Stimulated activated CD8-positive, alpha-beta memory T cell treated with anti-CD3 and anti-CD28 coated beads, Interleukin-2, amount 100 ng/mL, for 1 hour (primary cell): ENCODE measurements around the gene LMO4.

Experiments used
- DNase-seq, 2 donors: peaks; one replicate each; pipeline ENCODE4 v3.0.0-alpha.2; 2020; ENCODE audit warnings: low read depth in 2 of 2

LMO4 gene, protein sequence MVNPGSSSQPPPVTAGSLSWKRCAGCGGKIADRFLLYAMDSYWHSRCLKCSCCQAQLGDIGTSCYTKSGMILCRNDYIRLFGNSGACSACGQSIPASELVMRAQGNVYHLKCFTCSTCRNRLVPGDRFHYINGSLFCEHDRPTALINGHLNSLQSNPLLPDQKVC

DNA sequence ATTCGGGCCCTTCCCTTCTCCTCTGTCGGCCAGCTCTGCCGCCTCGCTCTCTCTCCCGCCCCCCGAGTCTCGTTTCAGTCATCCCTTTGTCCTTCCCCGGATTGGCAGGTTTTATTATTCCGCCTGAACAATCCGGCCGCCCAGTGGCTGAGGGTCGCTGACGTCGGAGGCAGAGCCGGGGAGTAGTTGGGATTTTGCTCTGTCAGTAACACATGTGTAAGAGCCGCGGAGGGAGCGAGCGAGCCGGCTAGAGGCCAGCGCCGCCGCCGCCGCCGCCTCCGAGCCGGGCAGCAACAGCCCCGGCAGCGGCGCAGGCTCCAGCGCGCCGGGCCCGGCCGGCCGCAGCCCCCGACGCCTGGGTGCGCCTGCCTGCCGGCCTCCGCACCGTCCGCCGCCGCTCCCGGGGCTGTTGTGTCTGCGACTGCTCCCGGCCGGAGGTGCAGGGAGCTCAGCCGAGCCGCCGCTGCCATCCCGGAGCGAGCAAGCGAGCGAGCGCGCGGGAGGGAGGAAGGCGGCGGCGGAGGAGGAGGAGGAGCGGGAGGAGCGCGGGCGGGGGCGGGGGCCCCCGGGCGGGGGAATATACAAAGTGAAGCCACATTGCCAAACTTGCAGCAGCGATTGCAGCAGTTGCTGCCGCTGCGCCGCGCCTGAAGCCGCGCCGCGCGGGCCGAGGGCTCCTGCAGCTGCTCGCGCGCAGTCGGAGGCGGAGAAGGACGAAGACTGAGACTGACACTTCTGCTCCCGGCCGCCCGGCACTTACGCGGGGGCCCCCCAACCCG lies at the start of gene LMO4:
TSS of gene LMO4 (plus strand) at position 609 of the 779 bp plus-strand sequence. CDS start 3,136 bp downstream, outside the sequence.
- DNase-seq = peak; percentile 68 to 71

DNA sequence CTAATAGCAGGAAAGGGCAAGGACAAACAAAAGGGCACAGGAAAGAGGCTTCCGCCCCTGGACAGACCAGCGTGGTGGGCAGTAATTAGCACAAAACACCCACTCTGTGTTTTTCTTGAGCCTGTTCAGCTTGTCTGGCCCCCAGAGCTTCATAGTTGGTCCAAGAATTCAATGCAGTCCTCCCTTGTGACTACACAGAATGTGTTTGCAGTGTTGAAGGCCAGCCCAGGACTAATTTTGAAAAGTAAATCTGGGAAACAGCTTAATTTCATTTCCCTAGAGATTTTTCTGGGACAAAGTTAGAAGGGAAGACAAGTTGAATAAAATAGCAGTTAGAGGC lies 49.2 kb upstream of the LMO4 start:
- no peak for DNase-seq

DNA sequence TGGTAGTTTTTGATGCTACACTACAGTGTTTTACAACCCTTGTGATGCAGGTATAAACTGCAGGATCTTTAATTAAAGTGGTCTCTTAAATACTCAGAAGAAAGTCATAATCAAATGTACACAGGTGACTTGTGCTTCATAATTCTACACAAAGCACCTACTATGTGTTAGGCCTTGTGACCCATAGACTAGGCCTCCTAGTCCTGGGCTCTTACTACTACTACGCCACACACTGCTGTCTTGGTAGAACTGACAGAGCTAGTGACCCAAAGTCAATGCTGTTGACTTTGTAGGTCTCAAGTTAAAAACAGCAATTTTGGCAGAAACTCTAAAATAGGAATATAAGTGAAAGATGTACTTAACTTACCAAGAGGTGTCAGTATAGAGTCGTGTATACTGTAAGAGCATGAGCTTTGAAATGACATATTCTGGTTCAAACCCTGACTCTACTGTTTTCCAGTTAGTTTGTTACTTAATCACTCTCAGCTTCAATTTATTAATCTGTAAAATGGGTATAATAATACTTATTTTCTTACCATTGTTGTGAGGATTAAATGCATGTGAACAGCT lies 48.6 kb upstream of the LMO4 start:
- DNase-seq = no peak

DNA sequence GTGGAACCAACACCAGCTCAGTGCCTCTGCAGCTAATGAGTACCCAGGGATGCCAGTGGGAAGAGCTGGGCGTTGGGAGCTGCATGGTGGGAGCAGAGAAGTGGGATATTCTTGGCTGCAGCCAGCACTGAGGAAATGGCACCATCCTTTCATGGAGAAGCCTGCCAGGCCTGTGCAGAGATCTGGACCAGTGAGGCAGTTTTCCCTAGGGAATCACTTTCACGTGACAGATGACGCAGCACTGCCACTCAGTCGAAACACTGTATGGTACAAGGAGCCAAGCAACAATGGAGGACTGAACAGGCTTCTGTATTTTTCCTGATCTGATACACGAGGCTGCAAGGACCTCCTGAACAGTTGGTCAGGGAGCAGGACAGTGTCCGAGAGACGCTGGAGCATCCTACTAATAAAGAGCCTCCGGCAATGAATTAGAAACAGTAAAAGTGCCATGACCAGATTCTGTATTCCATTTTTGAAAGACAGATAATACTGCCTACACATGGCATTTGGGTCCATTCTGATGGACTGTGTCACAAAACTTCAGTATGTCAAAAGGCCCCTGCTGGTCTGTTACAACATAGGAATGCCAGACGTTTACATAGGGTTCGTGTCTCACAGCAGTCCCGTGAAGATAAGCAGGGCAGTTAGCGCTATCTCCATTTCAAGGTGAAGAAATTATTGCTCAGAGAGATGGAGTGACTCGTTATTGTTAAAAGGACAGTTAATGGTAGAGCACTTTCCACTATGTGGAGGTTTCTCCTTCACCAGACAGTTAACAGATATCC lies 44.0 kb upstream of the LMO4 start:
- no peak for DNase-seq

DNA sequence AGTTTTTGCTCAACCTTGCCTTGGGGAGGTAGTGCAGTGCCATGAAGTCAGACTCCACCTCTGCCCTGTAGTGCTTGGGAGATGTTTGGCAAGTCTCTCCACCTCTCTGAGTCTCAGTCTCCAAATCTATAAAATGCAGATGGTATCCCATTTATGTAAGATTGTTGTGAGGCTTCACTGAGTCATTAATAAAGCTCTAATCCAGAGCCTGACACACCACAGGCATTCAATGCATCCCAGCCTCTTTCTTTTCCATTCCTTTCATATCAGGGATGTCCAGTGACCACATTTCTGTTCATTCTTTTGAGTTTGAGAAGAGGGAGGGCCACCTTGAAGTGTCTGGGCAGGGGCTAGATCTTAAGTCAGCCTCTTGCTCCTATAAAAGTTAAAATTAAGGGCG lies 37.6 kb upstream of the LMO4 start:
- DNase-seq = no peak

DNA sequence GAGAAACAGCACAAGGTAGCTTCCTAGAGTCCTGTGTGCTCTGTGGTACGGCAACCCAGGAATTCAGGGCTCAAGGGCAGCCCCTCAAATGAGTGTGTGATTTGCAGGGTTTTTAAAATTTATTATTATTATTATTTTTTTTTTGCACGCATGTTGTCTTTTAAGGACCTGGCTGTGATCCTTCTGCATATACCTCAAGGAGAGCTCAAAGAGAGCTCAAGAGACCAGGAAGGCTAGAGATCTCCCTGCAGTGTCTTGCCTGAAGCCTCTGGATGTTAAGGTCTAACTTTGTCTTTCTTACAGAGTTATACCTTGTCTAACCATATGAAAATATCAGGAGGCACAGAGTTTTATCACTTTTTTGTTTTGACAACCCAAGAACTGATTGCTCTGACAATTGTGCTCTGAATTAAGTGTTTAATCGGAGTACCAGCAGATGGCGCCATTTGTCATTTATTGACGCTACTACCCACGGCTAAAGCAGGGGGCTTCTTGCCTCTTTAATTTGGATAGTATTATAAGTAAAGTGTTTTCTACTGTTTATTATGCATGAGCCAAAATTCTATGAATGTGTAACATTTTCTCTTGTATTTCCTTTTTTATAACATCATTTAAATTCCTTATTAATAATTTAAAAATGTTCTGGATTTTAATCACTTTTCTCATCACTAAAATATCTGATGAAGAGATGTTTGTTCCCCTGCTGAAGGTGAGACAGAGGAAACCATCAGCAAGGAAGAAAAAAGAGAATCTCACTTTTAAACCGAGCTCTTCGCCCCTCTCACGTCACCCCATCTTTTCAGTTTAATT lies 35.8 kb upstream of the LMO4 start:
- DNase-seq = peak in 1 of 2 donors; percentile 32

DNA sequence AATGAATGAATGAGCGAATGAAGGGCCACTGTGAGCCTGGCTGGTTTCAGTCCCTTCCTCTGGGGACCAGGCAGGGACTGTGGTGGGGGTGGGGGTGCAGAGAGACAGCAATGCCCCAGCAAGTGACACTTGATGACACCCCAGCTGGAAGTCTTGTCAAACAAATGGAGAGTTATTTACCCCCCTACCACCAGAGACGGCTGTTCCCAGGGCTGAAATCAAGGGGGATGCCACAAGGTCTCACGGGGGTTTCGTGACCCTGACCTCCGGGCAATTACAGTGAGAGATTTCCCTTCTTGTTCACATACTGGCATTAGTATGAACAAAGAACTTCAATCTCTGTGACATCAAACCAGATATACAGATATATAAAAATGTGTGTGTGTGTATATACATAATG lies 34.0 kb upstream of the LMO4 start:
- no peak for DNase-seq

DNA sequence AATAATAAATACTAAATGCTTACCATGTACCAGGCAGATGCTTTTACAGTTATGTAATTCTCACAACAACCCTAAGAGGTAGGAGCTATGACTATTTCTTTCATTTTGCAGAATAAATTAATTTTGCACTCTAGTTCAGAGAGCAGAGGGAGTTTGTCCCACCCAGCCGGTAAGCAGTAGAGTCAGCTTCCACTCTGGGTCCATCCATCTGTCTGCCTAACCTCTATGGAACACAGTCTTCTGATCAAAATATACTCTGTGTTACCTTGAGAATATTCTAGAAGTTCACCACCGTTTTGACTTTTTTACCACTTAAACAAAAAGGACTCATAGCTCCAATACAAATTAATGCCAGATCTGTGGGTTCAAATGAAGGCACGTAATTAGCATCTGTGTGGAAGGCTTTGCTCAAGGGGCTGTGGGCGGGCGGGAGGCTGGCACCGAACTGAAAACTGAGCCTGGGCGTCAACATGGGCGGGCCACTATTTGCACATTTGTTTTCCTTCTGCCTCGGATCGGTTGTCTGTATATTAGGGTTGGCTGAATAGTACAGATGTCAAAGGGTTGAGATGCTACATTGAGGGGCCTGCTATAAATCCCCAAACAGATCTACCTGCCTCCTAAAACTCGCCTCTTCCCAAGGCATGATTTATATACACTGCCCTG lies 33.1 kb upstream of the LMO4 start:
- DNase-seq = no peak

DNA sequence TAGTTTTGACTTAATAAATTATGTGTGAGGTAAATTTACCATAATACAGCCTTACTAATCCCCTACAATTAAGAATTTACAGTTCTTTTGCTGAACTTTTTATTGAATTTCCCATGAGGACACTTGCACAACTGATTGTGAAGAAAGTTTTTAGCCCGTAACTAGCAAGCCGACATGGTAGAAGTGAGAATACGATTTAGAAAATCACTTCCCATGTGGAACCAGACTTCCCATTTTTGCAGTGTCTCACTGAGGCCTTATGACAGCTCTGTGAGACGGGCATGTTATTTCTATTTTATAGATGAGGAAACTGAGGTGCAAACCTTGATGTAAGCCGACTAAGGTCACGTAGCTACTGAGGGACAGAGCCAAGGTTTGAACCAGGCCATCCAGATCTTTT lies 32.5 kb upstream of the LMO4 start:
- DNase-seq = no peak

DNA sequence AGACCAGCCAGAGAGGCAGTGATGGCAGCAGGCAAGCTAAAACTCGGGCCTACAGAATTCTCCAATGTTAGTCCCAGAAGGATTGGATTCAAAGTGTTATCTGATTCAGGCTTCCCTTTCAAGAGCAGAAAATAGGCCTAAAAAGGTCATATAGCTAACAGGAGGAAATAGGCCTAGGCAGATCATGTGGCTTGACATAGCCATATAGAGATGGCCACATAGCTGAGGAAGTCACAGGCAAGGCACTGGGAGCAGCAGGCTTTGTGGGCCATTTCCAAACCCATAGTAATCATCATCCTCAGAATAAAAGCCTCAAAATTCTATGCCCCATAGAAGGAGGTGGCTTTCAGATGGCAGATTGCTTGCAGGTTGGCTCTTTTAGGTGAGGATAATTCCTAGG lies 29.0 kb upstream of the LMO4 start:
- no peak for DNase-seq

DNA sequence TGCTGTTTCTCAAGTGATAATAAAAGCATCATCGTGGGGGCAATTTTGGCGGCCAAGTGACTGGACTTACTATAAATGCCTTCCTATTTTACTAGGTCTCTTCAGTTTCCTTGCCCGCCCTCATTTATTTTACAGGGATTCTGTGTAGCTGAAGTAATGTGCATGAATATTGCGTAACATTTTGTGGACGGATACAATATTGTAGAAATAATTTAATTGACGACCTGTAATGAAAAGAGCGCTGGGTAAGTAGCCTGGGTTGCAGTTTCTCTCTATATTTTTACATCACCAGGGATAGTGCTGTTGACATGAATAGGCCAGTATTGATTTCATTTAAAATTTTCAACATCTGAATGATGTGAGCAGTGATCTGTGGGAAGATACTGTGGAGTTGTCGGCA lies 28.1 kb upstream of the LMO4 start:
- DNase-seq = no peak

DNA sequence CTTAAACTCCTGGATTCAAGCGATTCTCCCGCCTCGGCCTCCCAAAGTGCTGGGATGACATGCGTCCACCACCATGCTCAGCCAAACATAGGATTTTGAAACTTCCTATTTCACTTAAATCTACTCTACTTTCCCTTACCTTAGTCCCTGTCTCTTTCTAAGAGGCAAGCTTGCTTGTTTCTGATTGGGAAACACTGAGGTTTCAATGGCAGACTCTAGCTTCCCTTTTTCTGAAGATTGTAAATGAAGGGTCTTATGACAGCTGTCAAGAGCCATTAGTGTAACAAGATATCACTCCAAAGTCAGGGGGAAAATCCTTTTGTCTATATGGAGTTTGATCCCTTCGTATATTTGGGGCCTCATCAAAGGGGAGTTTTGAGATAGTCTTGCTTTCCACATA lies 23.5 kb upstream of the LMO4 start:
- DNase-seq = no peak

DNA sequence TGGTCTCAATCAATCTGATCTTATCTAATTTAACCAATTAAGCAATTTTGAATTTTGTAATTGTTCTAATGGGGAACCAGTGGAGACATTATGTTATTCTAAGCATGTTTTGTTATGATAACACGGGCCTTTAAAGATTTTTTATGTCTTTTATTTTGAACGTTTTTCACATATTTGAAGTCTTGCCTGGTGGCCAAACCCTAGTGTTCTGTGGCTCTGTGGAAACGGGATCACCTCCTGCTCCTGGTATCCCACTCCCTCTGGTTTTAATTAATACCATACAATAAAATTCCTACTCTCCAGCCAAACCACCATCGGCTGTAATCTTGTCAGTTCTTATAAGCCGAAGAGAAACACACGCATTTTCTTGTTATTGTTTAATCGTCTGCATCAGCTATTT lies 22.9 kb upstream of the LMO4 start:
- no peak for DNase-seq

DNA sequence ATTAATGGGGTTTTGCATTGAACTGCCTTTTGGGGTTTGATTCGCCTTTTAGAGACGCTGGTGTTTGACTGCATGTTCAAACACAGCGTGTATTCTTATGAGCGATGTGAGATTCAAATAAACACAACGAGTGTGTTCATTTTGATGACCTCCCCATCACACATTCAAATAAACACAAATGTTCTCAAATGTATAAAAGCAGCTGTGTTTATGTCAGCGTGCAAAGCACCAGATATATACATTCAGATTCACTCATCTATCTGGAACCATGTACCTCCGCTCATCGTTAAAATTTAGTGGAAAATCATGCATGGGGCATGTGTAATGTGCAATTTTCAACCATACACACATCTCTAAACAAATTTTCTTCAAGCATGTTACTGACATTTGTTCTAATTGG lies 21.4 kb upstream of the LMO4 start:
- DNase-seq = no peak

DNA sequence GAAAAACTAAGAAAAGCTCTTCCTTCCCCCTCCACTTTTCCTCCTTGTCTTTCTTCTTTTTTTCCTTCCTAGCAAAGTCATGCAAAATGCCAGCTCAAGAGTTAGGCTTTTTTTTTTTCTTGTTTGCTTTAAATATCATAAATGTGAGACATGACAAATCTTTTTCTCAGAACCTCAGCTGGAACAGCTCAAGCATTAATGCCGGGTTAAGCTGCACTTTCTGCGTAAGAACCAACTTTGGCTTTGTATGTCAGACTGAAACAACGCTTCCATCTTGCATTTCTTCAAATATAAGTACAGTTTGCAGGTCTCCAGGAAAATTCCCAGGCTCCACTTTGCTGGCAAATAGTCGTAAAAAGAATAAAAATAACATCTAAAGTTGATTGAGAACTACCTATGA lies 20.7 kb upstream of the LMO4 start:
- DNase-seq = no peak

DNA sequence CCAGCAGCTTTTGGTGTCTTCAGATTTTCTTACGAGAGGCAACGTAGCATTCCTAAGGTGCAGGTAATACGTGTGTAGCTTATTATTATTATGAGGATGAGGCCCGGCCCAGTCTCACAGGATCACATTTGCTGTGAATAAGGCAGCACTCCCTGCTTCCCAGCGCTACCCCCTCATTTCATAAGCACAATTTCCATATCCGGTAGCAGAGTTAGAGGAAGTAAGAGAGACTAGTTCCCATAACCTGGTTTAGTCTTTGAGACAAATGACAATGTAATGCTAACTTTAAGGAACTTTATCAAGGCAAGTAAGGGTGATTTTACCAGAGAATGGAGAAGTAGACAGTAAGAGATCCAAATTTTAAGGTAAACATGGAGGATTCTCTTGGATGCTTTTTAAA lies 14.6 kb upstream of the LMO4 start:
- DNase-seq = no peak

DNA sequence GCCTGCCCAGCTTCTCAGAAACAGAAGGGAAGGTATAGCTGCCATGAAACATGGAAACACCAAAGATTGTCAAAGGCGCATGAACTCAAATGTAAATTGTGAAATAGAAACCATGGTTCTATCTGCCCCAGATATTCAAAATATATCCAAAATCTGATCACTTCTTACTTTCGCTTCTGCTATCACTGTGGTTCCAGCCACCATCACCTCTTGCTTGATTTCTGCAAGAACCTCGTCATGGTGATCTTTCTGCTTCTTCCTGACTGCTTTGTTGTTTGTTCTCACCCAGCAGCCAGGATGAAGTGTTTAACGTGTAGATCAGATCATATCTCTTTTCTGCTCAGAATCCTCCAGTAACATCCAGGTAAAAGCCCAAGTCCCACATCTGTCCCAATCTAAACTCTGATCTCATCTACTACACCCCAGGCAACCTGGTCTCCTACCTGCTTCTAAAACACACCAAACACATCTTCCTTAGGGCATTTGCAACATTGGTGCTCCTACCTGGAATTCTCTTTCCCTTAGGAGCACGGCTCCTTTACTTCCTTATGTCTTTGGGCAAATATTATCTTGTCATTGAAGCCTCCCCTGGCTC lies 10.5 kb upstream of the LMO4 start:
- DNase-seq = no peak

DNA sequence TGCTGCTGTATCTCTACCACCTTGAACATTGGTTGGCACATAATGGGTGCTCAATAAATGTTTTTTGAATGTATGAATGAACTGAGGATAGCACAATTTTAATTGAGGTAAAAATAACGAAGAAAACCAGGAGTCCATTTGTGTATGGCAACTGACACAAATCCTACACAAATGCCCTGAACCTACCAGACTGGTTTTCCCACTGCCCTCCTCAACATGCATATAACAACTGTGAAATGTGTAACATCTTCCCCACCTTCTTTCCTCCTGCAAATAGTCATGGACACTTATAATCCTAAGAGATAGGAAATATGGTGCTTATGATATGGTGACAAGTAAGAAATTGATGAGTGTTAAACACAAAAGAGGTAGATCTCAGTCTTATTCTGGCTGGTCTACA lies 9.9 kb upstream of the LMO4 start:
- no peak for DNase-seq

DNA sequence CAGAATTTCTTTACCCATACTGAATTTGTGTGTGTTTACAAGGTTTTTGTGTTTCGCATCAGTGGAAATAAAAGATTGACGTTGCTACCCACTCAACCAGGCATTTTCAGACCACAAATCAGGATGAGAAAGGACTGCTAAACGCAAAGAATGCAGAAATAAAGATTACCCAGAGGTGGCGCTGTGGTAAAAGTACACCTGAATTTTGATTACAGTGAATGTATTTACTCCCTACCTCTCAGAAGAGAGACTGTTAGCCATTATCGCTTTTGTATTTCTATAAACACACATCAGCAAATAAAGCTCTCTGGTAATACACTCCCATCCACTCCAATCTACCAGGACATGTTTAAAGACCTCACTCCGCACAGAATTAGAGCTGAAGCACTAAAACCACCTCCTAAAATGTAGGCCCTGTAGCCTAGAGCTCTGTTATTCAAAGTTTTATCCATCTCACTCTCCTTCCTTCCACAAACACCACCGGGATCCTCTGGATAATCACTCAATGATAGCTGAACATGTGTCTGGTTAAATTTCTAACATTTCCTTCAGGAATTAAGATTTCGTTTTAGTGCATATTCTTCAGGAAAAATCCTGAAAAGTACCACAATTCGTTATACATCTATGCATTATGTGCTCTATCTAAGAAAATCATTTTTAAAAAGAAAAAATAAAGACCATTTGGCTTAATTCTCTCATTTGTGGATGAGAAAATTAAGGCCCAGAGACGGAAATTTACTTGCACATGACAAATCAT lies 2.5 kb upstream of the LMO4 start:
- no peak for DNase-seq
